ENCODE measurements around the gene CITED4.

CITED4 gene

DNA sequence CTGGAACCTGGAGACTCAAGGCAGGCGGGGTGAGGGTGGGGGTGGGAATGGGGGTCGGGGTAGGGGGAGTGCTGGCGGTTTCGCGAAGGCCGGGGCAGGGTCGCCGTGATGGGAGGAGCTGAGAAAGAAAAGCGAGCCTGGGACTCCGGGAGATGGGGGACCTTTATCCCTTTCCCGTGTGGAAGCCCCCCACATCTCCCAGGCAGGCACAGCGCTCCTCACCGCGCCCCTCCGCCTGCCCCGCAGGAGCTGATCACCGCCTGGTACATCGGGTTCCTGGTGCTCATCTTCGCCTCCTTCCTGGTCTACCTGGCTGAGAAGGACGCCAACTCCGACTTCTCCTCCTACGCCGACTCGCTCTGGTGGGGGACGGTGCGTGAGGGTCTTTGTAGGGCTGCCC lies 43.1 kb downstream of the CITED4 start:
- no peak for DNase-seq
- intact Hi-C loops (cut with DNase I) = no loop called here

DNA sequence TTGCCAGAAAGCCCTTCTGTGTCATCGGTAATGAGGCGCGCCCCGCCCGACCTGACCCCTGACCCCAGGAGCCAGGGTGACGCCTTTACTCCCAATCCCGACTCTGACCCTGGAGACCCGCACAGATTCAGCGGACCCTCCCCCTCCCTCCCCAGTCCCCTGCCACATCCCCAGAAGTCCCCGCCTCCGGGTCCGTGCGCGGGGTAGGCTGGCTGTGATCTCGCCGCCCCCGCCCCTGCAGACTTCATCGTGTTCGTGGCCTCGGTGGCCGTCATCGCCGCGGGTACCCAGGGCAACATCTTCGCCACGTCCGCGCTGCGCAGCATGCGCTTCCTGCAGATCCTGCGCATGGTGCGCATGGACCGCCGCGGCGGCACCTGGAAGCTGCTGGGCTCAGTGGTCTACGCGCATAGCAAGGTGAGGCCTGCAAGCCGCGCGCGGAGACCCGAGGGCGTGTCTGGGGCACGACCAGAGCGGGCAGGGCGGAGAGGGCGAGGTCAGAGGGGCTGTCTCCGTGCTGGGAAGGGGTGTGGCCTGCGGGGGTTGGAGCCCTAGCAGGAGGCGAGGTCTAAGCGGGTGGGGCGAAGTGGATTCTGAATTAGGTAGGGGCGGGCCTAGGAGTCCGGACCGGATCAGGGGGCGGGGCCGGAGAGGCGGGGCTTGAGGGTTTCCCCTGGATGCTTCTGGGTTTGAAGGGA lies 43.8 kb downstream of the CITED4 start:
- intact Hi-C loops (cut with DNase I) = no loop called here
- no peak for DNase-seq

DNA sequence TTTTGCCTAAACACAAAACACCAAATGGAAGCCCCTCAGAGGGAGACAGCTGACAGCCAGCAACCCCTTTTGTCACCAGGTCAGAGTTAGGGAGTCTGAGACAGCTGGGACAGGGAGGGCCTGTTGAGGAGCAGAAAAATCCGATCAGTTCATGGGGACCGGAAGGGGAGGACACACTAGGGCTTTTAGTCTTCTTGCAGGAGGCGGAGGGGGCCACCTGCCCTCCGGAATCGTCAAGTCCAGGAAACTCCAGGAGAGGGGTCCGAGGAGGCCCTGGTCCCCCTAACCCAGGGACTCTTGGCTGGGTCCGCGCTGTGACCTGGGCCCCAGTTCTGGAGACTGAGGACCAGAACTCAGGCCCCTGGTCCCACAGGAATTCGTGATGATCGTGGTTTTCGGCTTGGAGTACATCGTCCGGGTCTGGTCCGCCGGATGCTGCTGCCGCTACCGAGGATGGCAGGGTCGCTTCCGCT lies 44.3 kb downstream of the CITED4 start:
- intact Hi-C loops (cut with DNase I) = no loop called here

DNA sequence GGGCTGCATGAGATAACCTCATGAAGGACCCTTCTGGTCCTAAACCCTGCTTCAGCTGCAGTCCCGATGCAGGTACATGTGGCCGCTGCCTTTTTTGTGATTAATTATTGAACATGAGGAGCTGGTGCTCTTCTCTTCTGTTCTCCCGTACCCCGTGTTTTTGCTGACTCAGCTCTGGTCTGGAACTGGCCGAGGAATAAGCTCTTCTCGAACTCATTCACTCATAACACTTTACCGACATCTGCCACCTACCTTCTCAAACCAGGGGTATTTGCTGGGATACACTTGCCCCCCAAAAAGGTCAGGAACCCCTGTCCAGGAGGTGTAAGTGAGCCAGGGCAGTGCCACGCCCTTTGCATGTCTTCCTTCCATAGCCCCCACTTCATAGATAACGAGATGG lies 46.7 kb downstream of the CITED4 start:
- intact Hi-C loops (cut with DNase I) = no loop called here
- no peak for DNase-seq

More for the DNA sequence above, 44.3 kb downstream of the CITED4 start:
- DNase-seq = no peak

Data from posterior cingulate gyrus (tissue), 11 donors.